NCI-H2171 treated with DMSO at 0.1 percent for 48 hours (cell line): ENCODE measurements around the gene ORM2.
"Not testable (repeated sequence)": the region's sequence is repeated elsewhere in the genome, so short reads cannot be mapped to it uniquely, and the experiment has no call there.

Experiments used
- DNase-seq: peaks from one replicate; lab custom pipeline; 2025; lab: John Stamatoyannopoulos, UW

ORM2 gene

DNA sequence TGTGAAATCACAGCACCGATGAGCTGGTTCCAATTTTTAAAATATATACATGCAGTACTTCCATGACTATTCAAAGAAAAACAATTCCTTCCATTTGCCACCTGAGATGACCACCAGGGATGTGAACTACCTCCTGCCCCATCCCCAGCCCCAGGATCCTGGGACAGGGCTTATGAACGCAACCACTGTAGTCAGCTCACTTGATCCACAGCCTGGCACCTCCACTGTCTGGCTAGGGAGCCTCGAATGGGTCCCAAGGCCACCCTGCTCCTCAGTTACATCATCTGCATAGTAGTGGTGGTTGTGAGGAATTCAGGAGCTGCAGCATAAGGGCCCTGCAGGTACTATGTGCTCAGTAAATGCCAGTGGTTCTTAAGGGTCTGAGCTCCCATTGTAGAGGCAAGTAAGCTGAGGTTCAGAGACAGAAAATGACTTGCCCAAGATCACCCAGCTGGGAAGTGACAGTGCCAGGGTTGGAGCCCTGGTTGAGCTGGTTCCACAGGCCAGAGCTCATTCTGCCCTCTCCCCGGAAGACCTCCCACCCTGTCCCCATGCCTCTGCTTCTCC, 2.9 kb downstream of the ORM2 start:
- DNase-seq = not testable (repeated sequence)

DNA sequence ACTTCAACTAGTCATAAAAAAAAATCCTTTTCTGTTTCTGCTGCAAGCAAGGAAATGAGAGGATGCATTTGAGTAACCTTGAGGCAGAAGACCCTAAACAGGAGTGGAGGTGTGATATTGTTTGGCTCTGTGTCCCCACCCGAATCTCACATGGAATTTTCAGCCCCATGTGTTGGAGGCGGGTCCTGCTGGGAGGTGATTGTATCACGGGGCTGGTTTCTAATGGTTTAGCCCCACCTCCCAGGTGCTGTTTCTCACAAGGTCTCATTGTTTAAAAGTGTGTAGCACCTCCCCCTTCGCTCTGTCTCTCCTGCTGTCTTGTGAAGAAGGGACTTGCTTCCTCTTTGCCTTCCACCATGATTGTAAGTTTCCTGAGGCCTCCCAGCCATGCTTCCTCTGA, 4.0 kb downstream of the ORM2 start:
- not testable (repeated sequence) for DNase-seq

DNA sequence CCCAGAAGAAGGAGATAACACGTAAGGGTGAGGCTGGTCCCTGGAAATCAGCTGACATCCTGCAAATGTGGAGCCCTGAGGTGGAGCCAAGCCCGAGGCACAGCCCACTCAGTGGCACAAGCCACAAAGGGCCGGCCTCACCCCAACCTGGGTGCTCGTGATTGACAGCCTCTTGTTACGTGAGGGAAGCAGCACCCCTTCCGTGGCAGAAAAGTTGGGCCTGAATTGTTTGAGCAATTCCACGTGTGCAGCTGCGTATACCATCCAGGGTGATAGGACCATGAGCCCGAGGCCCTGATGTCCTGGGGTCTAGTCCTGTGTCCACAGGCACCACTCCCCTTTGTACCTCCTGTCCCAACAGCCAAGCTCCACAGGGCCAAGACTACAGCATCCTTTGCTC, 4.8 kb downstream of the ORM2 start:
- no peak for DNase-seq

DNA sequence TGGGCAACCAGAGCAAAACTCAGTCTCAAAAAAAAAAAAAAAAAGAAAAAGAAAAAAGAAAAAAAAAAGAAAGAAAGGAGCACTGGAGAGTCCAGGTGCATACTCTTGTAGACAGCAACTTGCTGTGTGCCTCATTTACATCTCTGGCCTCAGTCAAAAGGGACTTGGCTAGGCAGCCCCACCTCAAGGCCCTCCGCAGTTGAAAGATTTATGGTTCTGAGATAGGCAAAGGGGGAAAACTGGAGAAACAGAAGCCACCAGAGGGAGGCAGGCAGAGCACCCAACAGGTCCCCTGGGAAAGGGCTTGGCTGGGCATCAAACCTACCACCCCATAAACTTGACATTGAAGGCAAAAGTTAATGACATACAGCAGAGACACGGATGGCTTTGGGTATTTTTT, 6.1 kb downstream of the ORM2 start:
- peak; percentile 21 for DNase-seq

DNA sequence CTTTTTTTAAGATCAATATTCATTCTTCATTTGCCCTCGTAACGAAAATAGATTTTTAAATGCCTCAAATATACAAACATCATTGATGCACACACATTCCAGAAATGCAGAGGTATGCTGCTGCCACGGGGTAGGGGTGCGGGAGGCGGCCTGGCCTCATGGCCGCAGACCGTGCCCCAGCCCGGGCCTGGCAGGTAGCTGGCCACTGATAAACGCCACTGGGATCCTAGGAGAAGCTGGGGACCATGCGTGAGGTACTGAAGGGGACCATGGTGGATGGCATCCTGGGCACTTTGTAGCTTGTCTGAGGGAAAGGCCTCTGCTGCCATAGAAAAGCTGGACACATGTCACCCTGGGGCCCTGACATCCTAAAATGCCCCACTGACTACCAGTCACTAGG, 6.5 kb downstream of the ORM2 start:
- DNase-seq = no peak

DNA sequence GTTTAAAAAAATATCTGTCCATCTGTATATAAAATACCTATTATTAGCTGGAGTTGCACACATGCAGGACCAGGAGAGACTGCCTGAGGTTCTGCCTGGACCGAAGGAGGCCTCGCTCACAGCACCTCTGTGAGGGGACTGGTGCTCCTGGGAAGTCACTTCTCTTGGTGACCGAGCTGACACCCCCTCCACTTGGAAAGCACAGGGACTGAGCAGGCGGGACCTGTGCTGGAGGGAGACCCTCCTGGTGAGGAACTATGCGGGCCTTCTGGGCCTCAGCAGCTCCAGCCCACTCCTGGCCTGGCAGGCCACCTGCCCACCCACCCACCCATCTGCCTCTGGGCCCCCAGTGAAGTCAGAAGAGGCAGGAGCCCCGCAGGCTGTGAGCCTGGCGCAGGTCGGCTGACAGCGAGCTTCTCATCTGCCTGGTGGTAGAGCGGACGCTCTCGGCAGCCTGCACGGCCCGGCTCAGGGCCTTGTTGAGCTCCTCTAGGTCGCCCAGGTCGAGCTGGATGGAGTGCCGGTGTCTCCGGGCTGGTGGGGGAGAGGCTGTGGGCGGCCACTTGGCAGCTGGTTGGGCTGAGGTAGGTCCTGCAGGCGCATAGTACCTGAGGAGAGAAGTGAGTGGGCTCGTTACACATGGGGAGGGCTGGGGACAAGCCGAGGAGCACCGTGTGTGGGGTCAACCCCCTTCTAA, 7.2 kb downstream of the ORM2 start:
- no peak for DNase-seq

DNA sequence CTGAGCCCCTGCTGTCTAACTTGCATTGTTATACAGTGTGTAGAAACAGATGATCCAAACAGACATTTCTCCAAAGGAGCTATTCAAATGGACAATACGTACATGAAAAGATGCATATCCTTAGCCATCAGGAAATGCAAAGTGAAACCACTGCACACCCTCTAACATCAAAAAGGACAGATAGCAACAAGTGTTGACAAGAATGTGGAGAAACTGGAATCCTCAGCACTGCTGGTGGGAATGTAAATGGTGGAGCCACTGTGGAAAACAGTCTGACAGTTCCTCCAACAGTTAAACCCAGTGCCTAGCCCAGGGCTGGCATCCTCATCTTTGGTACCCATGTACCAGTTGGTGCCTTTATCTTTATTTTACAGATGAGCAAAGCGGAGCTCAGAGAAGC, 8.5 kb downstream of the ORM2 start:
- no peak for DNase-seq

DNA sequence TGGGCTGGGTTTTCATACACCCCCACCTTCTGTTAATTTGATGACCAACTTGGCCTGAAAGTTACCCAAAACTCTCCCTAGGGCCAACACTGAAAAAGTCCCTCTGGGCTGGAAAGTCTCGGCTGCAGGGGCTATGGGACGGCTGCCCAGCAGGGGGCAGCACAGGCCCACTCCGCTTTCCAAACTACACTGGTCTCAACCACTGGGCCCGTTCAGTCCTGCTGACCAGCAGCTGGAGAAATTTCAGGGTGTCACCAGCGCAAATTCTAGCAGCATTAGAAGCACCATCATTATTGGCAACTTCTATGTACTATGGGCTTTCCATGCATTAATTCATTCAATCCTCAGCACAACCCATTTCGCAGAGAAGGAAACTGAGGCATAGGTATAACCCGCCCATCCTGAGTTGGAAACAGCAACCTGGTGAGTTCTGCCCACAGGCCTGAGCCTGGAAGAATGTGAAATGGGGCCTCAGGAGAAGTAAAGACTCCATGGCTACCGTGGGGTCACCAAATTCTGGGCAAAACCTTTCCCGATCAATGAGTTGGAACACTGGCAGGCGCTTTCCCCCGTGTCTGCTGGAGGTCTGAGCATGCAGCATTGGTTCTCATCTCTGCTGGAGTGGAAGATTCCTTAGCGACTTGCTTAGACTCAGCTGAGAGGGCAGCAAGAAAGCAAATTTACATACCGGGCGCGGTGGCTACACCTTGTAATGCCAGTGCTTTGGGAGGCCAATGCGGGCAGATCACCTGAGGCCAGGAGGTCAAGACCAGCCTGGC, 9.7 kb downstream of the ORM2 start:
- no peak for DNase-seq

DNA sequence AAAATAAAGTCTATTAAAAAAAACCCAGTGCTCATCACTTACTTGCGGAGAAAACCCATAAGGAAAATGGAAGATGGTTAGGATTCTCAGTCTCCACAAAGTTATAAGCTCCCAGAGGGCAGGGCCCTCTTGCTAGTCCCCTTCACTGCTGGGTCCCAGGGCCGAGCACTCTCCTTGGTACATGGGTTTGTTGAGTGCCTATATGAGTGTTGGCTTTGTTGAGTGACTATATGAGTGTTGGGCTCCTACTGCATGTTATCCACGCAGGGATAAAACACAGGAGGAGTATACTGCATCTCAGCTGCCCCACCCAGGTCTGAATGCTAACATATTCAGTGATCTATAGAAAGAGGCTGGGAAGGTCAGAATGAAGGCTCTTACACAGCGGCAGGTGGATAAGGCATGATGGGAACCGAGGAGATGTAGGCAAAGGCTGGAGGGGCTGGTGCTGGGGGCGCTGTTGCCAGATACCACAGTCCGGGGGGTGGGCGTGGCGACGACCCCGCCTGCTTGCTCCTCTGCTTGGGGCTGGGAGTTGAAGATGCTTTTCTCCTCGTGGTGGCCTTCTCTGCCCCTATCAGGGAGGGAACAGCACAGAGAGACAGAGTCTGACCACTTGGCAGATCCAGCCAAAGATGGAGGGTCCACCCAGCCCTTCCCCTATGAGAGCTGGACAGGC, 11.6 kb downstream of the ORM2 start:
- DNase-seq = no peak

DNA sequence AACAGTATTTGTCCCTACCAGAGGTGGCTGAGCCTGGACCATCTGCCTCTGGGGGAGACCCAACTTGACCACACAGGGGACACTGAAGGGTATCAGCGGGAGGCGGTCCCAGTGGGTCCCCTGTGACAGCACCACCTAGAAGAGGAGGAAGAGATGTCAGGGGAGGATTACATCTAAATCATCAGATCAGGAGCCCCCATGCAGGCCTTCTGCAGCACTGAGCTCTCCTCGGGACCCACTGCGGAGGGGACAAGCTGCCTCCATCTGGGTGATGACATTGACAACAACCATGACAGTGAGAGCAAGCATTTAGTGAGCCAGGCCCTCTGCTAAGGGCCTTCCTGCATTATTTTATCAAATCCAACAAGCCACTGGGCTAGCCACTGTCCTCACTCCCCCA, 12.3 kb downstream of the ORM2 start:
- DNase-seq = no peak

DNA sequence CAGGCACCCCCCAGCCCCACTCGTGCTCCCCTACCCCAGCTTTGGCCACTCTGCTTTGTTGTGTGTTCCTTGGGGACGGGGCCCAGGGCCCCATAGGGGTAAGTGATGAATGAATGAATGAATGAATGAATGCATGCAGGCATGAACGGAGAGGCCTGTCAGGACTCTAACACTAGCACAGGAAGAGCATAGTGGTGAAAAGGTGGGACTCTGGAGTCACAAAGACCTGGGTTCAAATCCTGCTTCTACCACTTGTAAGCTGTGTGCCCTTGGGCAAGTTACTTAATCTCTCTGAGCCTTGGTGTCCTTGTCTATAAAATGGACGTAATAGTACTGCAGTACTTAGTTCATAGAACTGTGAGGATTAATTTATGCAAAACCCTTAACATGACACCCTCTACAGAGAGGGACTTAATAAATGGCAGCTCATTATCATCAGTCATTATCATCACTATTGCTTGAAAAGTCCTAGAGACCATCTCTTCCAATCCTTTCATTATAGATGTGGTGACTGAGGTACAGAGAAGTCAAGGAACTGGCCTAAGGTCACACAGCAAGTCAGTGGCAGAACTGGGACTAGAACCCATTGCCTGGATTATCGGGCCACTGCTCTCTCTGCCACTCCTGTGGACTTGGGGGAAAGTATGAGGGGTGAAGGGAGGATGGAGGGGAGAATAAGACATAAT, 13.2 kb downstream of the ORM2 start:
- DNase-seq = no peak

DNA sequence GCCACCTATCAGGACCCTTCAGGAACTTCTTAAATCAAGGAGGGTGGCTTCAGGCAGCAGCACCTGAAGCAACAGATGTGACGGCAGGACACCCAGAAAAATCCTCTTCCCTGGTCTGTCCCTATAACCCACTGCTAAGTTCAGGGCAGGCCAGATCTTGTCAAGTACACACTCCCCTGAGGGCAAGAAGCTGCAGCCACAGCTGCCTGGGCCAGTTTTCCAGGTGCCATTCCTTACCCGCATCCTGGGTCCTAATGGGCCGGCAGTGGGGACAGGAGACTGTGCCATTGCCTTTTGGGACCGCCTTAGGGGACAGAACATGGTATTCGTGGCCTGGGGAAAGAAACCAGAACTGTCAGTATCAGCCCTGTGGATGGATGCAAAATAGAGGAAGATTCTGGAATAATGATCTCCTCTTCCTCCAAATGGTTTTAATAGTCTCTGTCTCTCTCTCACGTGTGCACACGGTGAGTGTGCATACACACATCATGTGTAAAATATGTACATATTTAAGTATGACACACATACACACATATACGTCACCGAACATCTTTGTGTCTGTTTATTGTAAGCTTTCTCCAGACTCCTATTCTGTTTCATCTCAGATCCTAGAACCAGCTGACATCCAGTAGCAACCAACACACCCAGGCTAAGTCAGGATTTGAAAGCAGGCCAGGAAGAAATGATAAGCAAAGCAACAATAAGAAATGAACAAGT, 14.0 kb downstream of the ORM2 start:
- DNase-seq = no peak

DNA sequence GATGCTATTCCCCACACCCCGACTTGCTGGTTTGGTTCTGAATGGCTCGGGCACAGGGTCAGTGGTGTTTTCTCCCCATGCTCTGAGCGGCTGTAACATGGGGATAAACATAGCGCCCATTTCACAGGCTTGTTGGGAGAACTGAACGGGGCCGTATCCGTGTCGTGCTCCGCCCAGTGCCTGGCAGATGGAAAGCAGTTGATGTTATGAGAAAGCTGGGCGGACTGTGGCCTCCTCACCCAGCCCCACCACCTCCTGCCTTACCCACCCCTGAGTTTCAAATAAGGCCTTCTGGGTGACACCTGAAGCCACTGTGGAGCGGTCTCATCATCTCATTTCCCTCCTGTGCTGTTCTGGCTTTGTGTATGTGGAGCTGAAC, 14.5 kb downstream of the ORM2 start:
- no peak for DNase-seq

DNA sequence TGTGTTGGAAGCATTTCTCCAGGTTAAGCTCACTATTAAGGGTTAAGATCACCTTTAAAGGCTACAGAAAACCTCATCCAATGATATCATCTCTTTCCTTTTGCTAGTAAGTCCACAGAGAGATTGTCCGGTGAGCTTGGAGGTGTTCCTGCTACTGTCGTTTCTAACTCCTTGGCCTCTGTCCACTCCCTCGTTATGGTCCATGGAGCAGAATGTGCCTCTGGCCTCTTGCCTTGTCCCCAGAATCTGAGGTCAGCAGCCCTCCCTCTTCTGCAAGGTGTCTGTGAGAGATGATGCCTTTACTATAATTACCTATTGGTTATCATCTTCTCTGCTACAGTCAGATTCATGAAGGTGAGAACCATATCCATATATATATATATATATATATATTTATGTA, 15.0 kb downstream of the ORM2 start:
- no peak for DNase-seq

DNA sequence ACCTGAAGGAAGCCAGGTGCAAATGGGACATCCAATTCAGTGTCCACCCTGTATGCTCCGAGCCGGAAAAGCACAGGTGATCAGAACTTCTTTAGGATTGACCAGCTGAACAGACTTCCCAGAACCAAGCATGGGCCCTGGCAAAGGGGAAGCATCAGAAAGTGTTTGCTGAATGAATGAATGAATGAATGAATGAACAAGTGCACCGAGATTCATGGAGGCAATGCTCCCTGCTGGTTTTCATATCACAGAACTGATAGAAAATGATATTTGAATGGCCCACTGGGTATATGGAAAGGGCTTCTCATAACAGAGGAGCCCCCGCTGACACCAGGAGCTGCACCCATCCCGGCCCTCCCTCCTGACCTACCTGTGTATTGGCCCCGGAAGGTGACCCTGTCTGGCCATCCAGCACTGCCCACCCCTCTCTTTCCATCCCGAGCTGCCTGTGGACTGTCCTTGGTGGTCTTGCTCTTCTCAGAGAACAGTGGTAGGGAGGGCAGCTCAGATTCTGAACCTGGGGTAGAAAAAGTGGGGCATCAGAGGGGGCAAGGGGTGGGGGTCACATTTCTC, 15.9 kb downstream of the ORM2 start:
- no peak for DNase-seq

DNA sequence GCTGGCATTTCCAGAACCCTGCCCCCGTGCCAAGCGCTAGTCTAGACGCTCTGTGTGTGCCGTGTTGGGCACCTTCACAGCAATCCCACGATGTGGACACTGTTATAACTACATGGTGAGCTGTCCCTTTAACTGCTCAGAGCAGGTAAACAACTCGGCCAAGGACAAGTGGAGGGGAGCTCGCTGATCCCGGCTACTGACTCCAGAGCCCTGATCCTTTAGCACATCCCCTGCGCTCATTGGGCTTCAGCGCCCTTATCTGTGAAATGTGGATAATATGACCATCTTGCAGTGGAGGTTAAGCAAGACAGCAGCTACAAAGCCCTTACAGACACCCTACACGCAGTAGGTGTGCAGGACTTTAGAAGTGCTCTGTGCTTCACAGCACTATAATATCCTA, 16.5 kb downstream of the ORM2 start:
- no peak for DNase-seq

DNA sequence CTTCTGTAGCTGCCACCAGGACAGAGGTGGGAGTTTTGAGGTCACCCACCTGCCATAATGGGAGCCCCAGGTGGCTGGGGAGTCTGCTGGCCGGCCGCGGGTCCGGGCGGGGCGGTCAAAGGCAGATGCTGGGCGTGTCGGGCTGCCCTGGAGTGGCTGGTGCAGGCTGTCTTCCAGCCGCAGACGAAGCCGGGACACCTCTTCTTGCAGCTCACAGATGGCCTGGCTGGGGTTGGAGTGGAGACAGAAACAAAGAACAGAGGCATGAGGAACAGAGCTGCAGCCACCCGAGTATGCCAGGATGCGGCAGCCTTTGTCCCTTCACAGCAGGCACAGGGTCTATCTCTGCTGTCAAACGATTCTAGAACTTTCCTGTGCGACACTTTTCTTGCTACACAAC, 18.0 kb downstream of the ORM2 start:
- DNase-seq = peak; percentile 33

DNA sequence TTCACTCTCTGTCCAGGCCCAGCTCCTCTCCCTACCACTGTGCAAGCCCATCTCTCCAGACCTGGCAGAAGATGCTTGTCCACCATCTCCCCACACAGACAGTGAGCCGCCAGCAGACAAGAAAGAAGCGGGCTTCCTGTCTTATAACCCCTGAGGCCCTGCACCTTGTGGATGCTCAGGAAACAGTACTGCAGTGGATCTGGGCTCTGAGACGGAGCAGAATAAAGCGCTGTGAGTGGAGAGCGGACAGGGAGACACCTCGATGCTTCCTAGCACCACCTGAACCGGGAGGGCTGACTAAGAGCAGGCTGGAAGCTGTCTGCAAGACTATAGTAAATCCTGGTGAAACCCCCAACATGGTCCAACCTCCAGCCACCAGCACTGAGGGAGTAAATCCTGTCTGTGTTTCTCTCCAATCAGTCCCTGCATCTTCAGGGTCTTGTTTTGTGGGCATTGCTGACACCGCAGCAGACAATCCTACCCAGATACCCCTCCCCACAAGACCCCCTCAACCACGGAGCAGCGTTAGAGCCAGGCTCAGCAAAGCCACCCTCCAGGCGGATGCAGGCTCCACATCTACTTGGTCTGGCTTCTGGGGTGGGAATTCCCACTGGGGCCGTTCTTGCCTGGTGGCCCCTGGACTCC, 18.7 kb downstream of the ORM2 start:
- DNase-seq = no peak

DNA sequence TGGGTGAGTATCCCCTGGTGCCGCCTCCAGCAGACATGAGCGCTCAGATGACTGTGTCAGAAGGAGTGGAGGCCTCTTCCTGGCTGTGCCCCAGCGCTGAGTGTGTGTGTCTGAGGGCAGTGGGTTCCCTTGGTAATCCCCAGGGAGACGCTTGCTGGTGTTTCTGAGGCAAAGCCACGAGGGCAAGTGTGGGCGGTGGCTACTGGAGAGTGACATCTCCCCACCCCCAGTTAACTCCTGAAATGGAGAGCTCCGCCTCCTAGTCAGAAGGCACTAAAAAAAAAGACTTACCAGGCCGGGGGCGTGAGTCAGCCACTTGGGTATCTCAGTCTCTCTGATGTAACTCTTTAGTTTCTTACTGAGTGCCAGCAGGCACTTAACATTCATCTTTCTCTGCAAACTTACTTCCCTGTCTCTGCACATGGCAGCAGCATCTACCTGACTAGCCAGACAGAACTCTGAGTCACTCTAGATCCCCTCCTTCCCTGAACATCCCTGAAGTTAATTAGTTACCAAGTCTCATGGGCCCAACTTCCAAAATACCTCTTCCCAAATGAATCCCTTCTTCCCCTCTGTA, 19.3 kb downstream of the ORM2 start:
- DNase-seq = peak; percentile 75

DNA sequence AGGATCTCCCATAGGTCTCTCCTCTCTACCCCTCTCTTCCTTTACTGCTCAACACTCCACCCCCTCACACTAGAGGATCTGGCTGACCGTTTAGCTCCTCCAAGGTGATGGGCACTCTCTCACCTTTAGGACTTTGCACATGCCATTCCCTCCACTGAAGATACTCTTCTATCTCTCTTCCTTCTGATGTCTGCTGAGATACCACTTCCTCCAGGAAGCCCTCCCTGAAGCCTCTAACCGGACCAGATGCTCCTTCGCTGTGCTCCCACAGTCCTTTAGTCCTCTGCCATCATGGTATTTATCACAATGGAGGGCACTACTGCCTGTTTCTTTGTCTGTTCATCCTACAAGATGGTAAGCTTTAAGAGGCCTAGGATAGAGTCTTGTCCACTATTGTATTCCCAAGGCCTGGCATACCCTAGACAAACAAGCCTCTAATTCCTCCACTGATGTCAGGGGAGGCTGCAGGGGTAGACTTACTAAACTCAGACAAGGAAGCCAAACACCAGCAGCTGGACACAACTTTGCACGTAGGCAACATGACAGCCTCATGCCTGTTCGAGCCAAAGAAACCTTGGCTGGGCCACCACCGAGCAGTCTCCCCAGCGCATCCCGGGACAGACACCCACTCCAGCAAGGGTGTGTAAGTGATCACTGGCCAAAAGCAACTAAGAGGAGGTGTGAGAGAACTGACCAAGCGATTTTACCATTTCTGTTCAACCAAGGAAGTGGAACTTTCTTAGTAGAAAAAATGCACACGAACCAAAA, 20.2 kb downstream of the ORM2 start:
- DNase-seq = no peak
